ENCODE measurements around the gene HPS1. TPM values are rescaled to one million over a fixed set of nuclear protein-coding genes. Genes with fewer than 3 reads are reported as not detected.

Gene HPS1
- total and polyA plus RNA-seq, 11 donors: 20.9 to 61.4 (median 38.5) TPM

DNA sequence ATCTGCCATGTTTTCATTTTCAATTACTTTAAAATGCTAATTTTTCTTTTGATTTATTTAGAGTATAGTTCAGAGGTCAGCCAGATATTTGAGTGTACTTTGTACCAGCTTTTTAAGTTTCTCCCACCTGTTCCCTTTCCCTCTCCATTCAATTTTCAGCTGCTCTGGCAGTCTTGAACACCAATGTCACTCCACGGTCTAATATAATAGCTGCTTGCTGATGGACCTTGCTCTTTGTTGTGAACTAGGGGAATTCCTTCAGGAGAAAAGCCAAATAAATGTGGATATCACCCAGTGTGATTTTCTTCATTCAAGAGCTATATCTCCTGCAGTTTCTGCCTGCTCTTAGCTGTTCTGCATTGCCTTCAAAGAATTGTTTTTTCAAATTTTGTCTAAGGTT is 3.9 kb upstream of the HPS1 start:
- WGBS, 4 donors: 66 to 77% (median 77%) methylated on average over 1 of the region's 1 CpG
- DNase-seq (no peak), ATAC-seq (no peak)
- Histone ChIP-seq H3K36me3 (no peaks in the 10 kb centered on the region), H3K27ac (no peak overlapping the region), H3K9me3 (no peaks in the 10 kb centered on the region), H3K4me1 (peaks cover 0 to 12% (median 6%) of the 10 kb centered on the region in 12 donors), H3K4me3 (no peak overlapping the region), H3K27me3 (no peaks in the 10 kb centered on the region)
- intact Hi-C loops (cut with DNase I): no loop called here
- no peak for TF ChIP-seq POLR2A (IDR thresholded peaks at IDR 0.05)
- TF ChIP-seq, protein P1, sequence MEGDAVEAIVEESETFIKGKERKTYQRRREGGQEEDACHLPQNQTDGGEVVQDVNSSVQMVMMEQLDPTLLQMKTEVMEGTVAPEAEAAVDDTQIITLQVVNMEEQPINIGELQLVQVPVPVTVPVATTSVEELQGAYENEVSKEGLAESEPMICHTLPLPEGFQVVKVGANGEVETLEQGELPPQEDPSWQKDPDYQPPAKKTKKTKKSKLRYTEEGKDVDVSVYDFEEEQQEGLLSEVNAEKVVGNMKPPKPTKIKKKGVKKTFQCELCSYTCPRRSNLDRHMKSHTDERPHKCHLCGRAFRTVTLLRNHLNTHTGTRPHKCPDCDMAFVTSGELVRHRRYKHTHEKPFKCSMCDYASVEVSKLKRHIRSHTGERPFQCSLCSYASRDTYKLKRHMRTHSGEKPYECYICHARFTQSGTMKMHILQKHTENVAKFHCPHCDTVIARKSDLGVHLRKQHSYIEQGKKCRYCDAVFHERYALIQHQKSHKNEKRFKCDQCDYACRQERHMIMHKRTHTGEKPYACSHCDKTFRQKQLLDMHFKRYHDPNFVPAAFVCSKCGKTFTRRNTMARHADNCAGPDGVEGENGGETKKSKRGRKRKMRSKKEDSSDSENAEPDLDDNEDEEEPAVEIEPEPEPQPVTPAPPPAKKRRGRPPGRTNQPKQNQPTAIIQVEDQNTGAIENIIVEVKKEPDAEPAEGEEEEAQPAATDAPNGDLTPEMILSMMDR (IDR thresholded peaks at IDR 0.05): no peak

DNA sequence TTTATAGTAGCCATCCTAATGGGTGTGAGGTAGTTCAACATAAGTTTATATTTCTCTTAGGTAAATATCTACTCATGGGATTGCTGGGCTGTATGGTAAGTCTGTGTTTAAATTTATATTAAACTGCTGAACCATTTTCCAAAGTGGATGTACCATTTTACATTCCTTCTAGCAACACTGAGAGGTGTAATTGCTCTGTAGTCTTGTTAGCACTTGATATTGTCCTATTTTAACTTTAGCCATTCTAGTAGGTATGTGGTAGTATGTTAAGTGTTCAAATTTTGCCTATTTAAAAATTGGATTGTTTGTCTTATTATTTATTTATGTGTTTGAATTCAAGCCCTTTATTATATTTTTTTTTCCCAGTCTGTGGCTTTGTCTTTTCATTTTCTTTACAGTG is 2.6 kb upstream of the HPS1 start:
- no peak for TF ChIP-seq POLR2A (IDR thresholded peaks at IDR 0.05)
- TF ChIP-seq, protein P1 (IDR thresholded peaks at IDR 0.05): no peak
- Histone ChIP-seq H3K27me3 (no peaks in the 10 kb centered on the region), H3K4me3 (no peak overlapping the region), H3K4me1 (peaks cover 0 to 24% (median 6%) of the 10 kb centered on the region in 12 donors), H3K36me3 (peaks cover 0 to 13% (median 6%) of the 10 kb centered on the region in 9 donors), H3K9me3 (no peaks in the 10 kb centered on the region), H3K27ac (no peak overlapping the region)
- intact Hi-C loops (cut with DNase I): no loop called here
- ATAC-seq: no peak
- DNase-seq: no peak

DNA sequence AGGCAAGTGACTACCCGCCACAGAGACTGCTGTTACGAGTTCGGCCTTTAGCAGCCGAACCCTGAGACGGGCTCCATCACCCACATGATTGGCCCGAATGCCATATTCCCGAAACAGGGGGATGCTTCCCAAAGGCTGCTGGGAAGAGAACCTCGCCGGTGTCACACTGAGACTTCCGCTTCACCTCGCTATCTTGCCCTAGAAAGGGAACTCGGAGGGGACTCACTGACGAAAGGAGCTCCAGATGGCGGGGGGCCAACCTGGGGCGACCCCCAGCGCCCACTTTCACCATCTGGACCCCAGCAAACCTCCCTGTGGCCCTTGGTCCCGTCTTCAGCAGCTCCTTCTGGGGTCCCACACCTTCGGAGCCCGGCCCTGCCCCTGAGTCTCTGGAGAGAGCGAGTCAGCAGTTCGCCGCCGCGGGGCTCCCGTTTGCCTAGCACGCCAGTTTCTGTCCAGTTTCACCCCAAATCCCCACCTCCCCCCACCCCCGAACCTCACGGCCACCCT is 529 bp downstream of the HPS1 start:
- 4 to 13% (median 6%) methylated on average over 15 to 28 of the region's 28 CpGs for WGBS, 4 donors
- ATAC-seq: peak; percentile 36 to 59 (median 49)
- peak in 2 of 5 donors; percentile 33 to 49 for DNase-seq
- Histone ChIP-seq H3K4me3 (peak overlapping the region; percentile 56 to 93 (median 77)), H3K27ac (peak overlapping the region; percentile 60 to 95 (median 88)), H3K36me3 (peaks cover 0 to 40% (median 29%) of the 10 kb centered on the region in 9 donors), H3K4me1 (peaks cover 0 to 26% (median 6%) of the 10 kb centered on the region in 12 donors), H3K9me3 (no peaks in the 10 kb centered on the region), H3K27me3 (no peaks in the 10 kb centered on the region)
- no peak for TF ChIP-seq POLR2A (IDR thresholded peaks at IDR 0.05)
- TF ChIP-seq, protein P1 (IDR thresholded peaks at IDR 0.05): no peak
- intact Hi-C loops (cut with DNase I): no loop called here

DNA sequence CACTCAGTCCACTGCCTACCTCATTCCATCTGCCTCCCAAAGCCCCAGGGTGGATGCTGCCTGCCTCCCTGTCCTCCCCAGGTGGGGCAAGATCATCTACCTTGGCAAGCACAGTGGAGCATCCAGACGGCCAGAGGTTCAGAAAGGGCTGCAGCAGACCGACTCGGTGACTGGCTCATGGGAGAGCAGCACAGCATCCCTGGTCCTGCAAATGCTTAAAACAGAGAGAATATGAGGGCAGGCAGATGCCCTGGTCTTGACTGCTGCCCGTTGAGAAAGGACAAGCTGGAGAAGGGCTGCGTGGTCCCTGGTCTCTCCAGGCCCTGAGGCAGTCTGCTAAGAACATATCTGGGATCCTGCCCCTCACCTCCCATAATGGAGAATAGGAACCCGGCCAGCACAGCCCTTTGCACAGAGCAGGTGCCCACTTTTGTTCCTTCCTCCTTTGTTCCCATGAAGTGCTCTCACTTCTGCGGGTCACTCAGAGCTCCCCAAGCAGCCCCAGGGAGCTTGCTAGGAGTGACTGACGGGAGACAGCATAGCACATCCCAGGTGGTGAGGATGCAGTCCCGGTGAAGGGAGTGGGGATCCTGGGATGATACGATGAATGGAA is 1.4 kb downstream of the HPS1 start:
- ATAC-seq (no peak), DNase-seq (no peak)
- Histone ChIP-seq H3K27me3 (no peaks in the 10 kb centered on the region), H3K36me3 (peaks cover 0 to 49% (median 30%) of the 10 kb centered on the region in 9 donors), H3K9me3 (no peaks in the 10 kb centered on the region), H3K4me1 (peaks cover 0 to 26% (median 6%) of the 10 kb centered on the region in 12 donors), H3K27ac (peak overlapping the region in 6 of 12 donors; percentile 86 to 95 (median 90)), H3K4me3 (peak overlapping the region in 4 of 12 donors; percentile 73 to 93 (median 78))
- TF ChIP-seq POLR2A (IDR thresholded peaks at IDR 0.05): no peak
- intact Hi-C loops (cut with DNase I): no loop called here
- 56 to 66% (median 65%) methylated on average over 10 of the region's 10 CpGs for WGBS, 4 donors

Measured in heart left ventricle (tissue), 16 donors.